SK-N-SH (cell line): ENCODE measurements around the gene NID1. TPM values are rescaled to one million over a fixed set of nuclear protein-coding genes. Genes with fewer than 3 reads are reported as not detected.
A peak's percentile ranks its signal among the peaks of the same experiment; 100 is the strongest.

Experiments
- CTCF ChIA-PET: fragments of 300-600, 350-600 bp; formaldehyde crosslinking; extraction: SDS; loops from one replicate; lab custom pipeline; 2021; lab: Yijun Ruan, JAX
- POLR2A ChIA-PET: fragments of 350-600 bp; sonication (Branson Sonifier 250); formaldehyde crosslinking; extraction: SDS; loops from one replicate; lab custom pipeline; 2020; ENCODE audit warnings: antibody characterized with exemption, inconsistent platforms; lab: Yijun Ruan, JAX
- DNase-seq: peaks from one replicate; pipeline ENCODE4 v3.0.0; 2012
- H2AFZ ChIP-seq: fragments of 200-600 bp; sonication (generic); 2 replicates; pipeline ENCODE4 v1.8.1; 2016; ENCODE audit warnings: antibody characterized with exemption, mild to moderate bottlenecking, low read depth
- H3F3A ChIP-seq: fragments of 200-600 bp; sonication (generic); replicated peaks from 2 replicates; pipeline ENCODE3; 2016; ENCODE audit warnings: antibody characterized with exemption, mild to moderate bottlenecking; ENCODE audit not compliant: insufficient read depth
- H3K27ac ChIP-seq, 2 experiments: fragments of 200-500 bp in 1 of 2; fragments of 200-600 bp in 1 of 2; sonication (Bioruptor generic) in 1 of 2; sonication (generic), shearing (Covaris generic) in 1 of 2; 2 replicates each; pipeline versions ENCODE4 v1.5.1 to v1.6.1; 2014 to 2016; ENCODE audit warnings: low read depth in 2 of 2, inconsistent platforms in 1 of 2, low read length in 1 of 2, mild to moderate bottlenecking in 1 of 2, mixed read lengths in 1 of 2
- H3K27me3 ChIP-seq: fragments of 200-600 bp; sonication (generic), shearing (Covaris generic); 2 replicates; pipeline ENCODE4 v1.6.1; 2016; ENCODE audit warnings: mixed run types; ENCODE audit not compliant: insufficient read depth
- H3K36me3 ChIP-seq, 2 experiments: fragments of 200-500 bp in 1 of 2; fragments of 200-600 bp in 1 of 2; sonication (Bioruptor generic) in 1 of 2; sonication (generic) in 1 of 2; replicated peaks in 1 of 2; 2 replicates each; pipeline versions ENCODE3 to v1.5.1; 2014 to 2016; ENCODE audit warnings: low read length in 1 of 2, mild to moderate bottlenecking in 1 of 2; ENCODE audit not compliant: insufficient read depth in 2 of 2, control insufficient read depth in 1 of 2
- H3K4me1 ChIP-seq, 2 experiments: fragments of 200-500 bp in 1 of 2; fragments of 200-600 bp in 1 of 2; sonication (Bioruptor generic) in 1 of 2; sonication (generic), shearing (Covaris generic) in 1 of 2; 2 replicates each; pipeline versions ENCODE4 v1.5.1 to v1.6.1; 2014 to 2016; ENCODE audit warnings: low read depth in 1 of 2, low read length in 1 of 2, mixed run types in 1 of 2; ENCODE audit not compliant: insufficient read depth in 2 of 2, control insufficient read depth in 1 of 2
- H3K4me2 ChIP-seq: fragments of 200-600 bp; sonication (generic), shearing (Covaris generic); 2 replicates; pipeline ENCODE4 v1.6.1; 2017; ENCODE audit warnings: mixed run types
- H3K4me3 ChIP-seq, 2 experiments: fragments of 200-500 bp in 1 of 2; fragments of 200-600 bp in 1 of 2; sonication (Bioruptor generic) in 1 of 2; sonication (generic), shearing (Covaris generic) in 1 of 2; 2 replicates each; pipeline versions ENCODE4 v1.5.1 to v1.8.1; 2014 to 2016; ENCODE audit warnings: low read depth in 2 of 2, inconsistent platforms in 1 of 2, low read length in 1 of 2, mild to moderate bottlenecking in 1 of 2, mixed read lengths in 1 of 2, moderate library complexity in 1 of 2
- H3K79me2 ChIP-seq: fragments of 200-600 bp; sonication (generic); 2 replicates; pipeline ENCODE4 v1.8.1; 2017; ENCODE audit warnings: mild to moderate bottlenecking; ENCODE audit not compliant: insufficient read depth
- H3K9ac ChIP-seq: fragments of 200-600 bp; sonication (generic); 2 replicates; pipeline ENCODE4 v1.6.1; 2017; ENCODE audit warnings: mixed run types
- H3K9me2 ChIP-seq: fragments of 200-600 bp; sonication (generic); 2 replicates; pipeline ENCODE4 v1.6.1; 2017; ENCODE audit warnings: mixed run types
- H3K9me3 ChIP-seq: fragments of 200-600 bp; sonication (generic); 2 replicates; pipeline ENCODE4 v1.6.1; 2017; ENCODE audit warnings: mixed run types, mild to moderate bottlenecking, moderate library complexity
- H4K20me1 ChIP-seq: fragments of 200-600 bp; sonication (generic); 2 replicates; pipeline ENCODE4 v1.6.1; 2017; ENCODE audit warnings: mild to moderate bottlenecking, mixed run types; ENCODE audit not compliant: insufficient read depth
- EZH2phosphoT487 ChIP-seq: fragments of 200-600 bp; sonication (generic); IDR thresholded peaks from 2 replicates; pipeline ENCODE4 v1.6.1; 2017; ENCODE audit warnings: low read depth, mixed run types, mild to moderate bottlenecking, antibody characterized with exemption, moderate library complexity, borderline replicate concordance
- FOXJ3 ChIP-seq: sonication (generic); formaldehyde crosslinking; IDR thresholded peaks from 2 replicates; pipeline ENCODE4 v1.5.1; 2020; ENCODE audit warnings: mild to moderate bottlenecking, missing genetic modification reagents
- FOXM1 ChIP-seq: IDR thresholded peaks from 2 replicates; pipeline ENCODE4 v1.4.0; 2012; ENCODE audit warnings: low read depth, mild to moderate bottlenecking
- GABPA ChIP-seq: IDR thresholded peaks from 2 replicates; pipeline ENCODE4 v1.4.0; 2012; ENCODE audit warnings: low read depth, mild to moderate bottlenecking
- GATA2 ChIP-seq: sonication (generic); formaldehyde crosslinking; IDR thresholded peaks from 2 replicates; pipeline ENCODE4 v1.5.0; 2020; ENCODE audit warnings: mild to moderate bottlenecking, missing genetic modification reagents
- IRF3 ChIP-seq: fragments of 150-350 bp; IDR thresholded peaks from 2 replicates; pipeline ENCODE4 v1.6.1; 2016; ENCODE audit warnings: mild to moderate bottlenecking, low read depth, low read length
- JUND ChIP-seq: IDR thresholded peaks from 2 replicates; pipeline ENCODE4 v1.4.0; 2012
- MAX ChIP-seq: IDR thresholded peaks from 2 replicates; pipeline ENCODE4 v1.4.0; 2012; ENCODE audit warnings: low read depth
- MXI1 ChIP-seq: IDR thresholded peaks from 2 replicates; pipeline ENCODE4 v1.6.1; 2012; ENCODE audit warnings: mild to moderate bottlenecking, low read depth, low read length, improper control_type of control experiment
- NRF1 ChIP-seq: IDR thresholded peaks from 2 replicates; pipeline ENCODE4 v1.6.1; 2012; ENCODE audit warnings: low read depth, mild to moderate bottlenecking, low read length
- PBX3 ChIP-seq: IDR thresholded peaks from 2 replicates; pipeline ENCODE4; 2012
- RCOR1 ChIP-seq: fragments of 150-350 bp; IDR thresholded peaks from 2 replicates; pipeline ENCODE4 v1.6.1; 2017; ENCODE audit warnings: antibody characterized with exemption, low read length
- RXRA ChIP-seq: IDR thresholded peaks from 2 replicates; pipeline ENCODE4 v1.4.0; 2012; ENCODE audit warnings: low read depth, mild to moderate bottlenecking, borderline replicate concordance
- SIN3A ChIP-seq: IDR thresholded peaks from 2 replicates; pipeline ENCODE4 v1.6.1; 2012; ENCODE audit warnings: low read depth, mild to moderate bottlenecking, low read length, moderate library complexity, borderline replicate concordance
- TAF1 ChIP-seq: IDR thresholded peaks from 2 replicates; pipeline ENCODE4 v1.6.1; 2012; ENCODE audit warnings: low read depth, mild to moderate bottlenecking, low read length, moderate library complexity, borderline replicate concordance
- TCF12 ChIP-seq: IDR thresholded peaks from 2 replicates; pipeline ENCODE4 v1.4.0; 2012
- TEAD4 ChIP-seq: IDR thresholded peaks from 2 replicates; pipeline ENCODE4 v1.4.0; 2012; ENCODE audit warnings: mild to moderate bottlenecking, borderline replicate concordance; ENCODE audit not compliant: insufficient read depth
- YY1 ChIP-seq: IDR thresholded peaks from 2 replicates; pipeline ENCODE4 v1.4.0; 2012; ENCODE audit warnings: low read depth, mild to moderate bottlenecking
- ZBTB33 ChIP-seq: IDR thresholded peaks from 2 replicates; pipeline ENCODE4 v1.4.0; 2012; ENCODE audit warnings: low read depth, borderline replicate concordance
- WGBS: methylation state at CpG from one replicate; pipeline ENCODE4 v1.1.6; 2017; ENCODE audit warnings: low lambda C conversion rate; 5-methylcytosine and 5-hydroxymethylcytosine counted together
- polyA plus RNA-seq, 3 experiments: library from polyadenylated mRNA; depleted of rRNA; stranded (reverse); fragments of >200 nt; gene quantifications; 2 replicates each; pipeline ENCODE4 v1.2.3, GENCODE V29; 2012
- TF ChIP-seq, protein P1 (sequence below): fragments of 150-350 bp; IDR thresholded peaks from 2 replicates; pipeline ENCODE4 v1.6.1; 2017; ENCODE audit warnings: antibody characterized with exemption, low read length, low read depth, borderline replicate concordance
- TF ChIP-seq, protein P2 (sequence below): IDR thresholded peaks from 2 replicates; pipeline ENCODE4 v1.4.0; 2012; ENCODE audit warnings: low read depth, borderline replicate concordance

Gene NID1
- polyA plus RNA-seq, 1 of the 3 experiments (the other 2 are of a cell fraction), result 74.3 TPM

GRCh38 chr1:236010443-236010842 lies 54.4 kb downstream of the NID1 start:
- H3K9me3 ChIP-seq, result no peaks in the 10 kb centered on the region
- H3K9ac ChIP-seq, result no peak overlapping the region
- H4K20me1 ChIP-seq, result no peaks in the 10 kb centered on the region
- ChIA-PET CTCF (no interaction called here), POLR2A (no interaction called here)
- DNase-seq, result no peak
- H3K4me3 ChIP-seq, result no peak overlapping the region
- peaks cover 15% of the 10 kb centered on the region for H3F3A ChIP-seq
- no peak overlapping the region for H2AFZ ChIP-seq
- H3K4me1 ChIP-seq, result peaks cover 8 to 11% of the 10 kb centered on the region in 2 experiments; a peak in 3 of 4 replicates
- peak overlapping the region; percentile 41; the same call in 1 of the 2 replicates for H3K4me2 ChIP-seq
- peaks cover 3 to 7% of the 10 kb centered on the region in 2 experiments for H3K36me3 ChIP-seq
- no peaks in the 10 kb centered on the region for H3K9me2 ChIP-seq
- H3K79me2 ChIP-seq, result no peaks in the 10 kb centered on the region
- TF ChIP-seq, protein P1, sequence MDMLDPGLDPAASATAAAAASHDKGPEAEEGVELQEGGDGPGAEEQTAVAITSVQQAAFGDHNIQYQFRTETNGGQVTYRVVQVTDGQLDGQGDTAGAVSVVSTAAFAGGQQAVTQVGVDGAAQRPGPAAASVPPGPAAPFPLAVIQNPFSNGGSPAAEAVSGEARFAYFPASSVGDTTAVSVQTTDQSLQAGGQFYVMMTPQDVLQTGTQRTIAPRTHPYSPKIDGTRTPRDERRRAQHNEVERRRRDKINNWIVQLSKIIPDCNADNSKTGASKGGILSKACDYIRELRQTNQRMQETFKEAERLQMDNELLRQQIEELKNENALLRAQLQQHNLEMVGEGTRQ, result no peak
- TF ChIP-seq, protein P2, sequence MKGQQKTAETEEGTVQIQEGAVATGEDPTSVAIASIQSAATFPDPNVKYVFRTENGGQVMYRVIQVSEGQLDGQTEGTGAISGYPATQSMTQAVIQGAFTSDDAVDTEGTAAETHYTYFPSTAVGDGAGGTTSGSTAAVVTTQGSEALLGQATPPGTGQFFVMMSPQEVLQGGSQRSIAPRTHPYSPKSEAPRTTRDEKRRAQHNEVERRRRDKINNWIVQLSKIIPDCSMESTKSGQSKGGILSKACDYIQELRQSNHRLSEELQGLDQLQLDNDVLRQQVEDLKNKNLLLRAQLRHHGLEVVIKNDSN, result no peak
- TF ChIP-seq TCF12 (no peak), MXI1 (no peak), FOXM1 (no peak), PBX3 (no peak), MAX (no peak), SIN3A (no peak), IRF3 (no peak), EZH2phosphoT487 (no peak), RXRA (no peak), GABPA (no peak), TAF1 (no peak), GATA2 (CRISPR knock-in tag) (no peak)
- TF ChIP-seq, all 33 proteins: peak for 0
- peak overlapping the region; percentile 51 to 67; a peak in 3 of 4 replicates for H3K27ac ChIP-seq
- WGBS, result 90% methylated on average over 7 of the region's 7 CpGs
- no peaks in the 10 kb centered on the region for H3K27me3 ChIP-seq

DNA sequence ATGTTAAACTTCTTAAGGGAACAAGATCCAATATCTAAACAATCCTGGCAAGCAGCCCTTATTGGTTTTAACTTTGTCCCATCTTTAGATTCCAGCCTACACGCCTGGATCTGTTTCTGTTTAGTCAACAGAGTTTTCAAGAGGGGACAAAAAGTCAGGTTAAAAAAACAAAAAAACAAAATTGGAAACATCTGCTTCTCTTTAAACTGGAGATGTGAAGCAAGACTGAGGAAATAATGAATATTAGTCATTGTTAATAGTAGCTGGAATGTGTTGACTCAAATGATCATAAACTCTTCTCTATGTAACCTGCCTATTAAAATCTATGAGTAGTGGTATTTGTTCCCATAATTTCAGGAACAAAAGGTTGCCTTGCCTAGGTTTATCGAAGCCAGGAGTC lies 55.0 kb downstream of the NID1 start:
- no peak for DNase-seq
- Histone ChIP-seq H3K27ac (peak overlapping the region; percentile 51 to 67; a peak in 3 of 4 replicates), H3K9ac (no peak overlapping the region), H3K4me3 (no peak overlapping the region), H3K79me2 (no peaks in the 10 kb centered on the region), H4K20me1 (no peaks in the 10 kb centered on the region), H3K4me2 (peak overlapping the region; percentile 41; the same call in 1 of the 2 replicates), H3K36me3 (peaks cover 3 to 7% of the 10 kb centered on the region in 2 experiments), H3F3A (peaks cover 15% of the 10 kb centered on the region), H2AFZ (no peak overlapping the region), H3K9me2 (no peaks in the 10 kb centered on the region), H3K4me1 (peaks cover 8 to 11% of the 10 kb centered on the region in 2 experiments; a peak in 3 of 4 replicates), H3K9me3 (no peaks in the 10 kb centered on the region), H3K27me3 (no peaks in the 10 kb centered on the region)
- ChIA-PET CTCF (no interaction called here), POLR2A (no interaction called here)
- 16% methylated on average over 2 of the region's 2 CpGs for WGBS
- TF ChIP-seq FOXJ3 (CRISPR knock-in tag) (no peak), TAF1 (no peak), YY1 (no peak), RCOR1 (0 out of 2 replicates have a peak, but pooled peaks have one; percentile 13), MXI1 (no peak), NRF1 (no peak), ZBTB33 (no peak), IRF3 (no peak), RXRA (peak; percentile 81; the same call in 1 of the 2 replicates), TEAD4 (0 out of 2 replicates have a peak, but pooled peaks have one; percentile 34), JUND (peak; percentile 48; the same call in 1 of the 2 replicates)
